ENCODE measurements around the gene GPSM1.

Gene GPSM1

GRCh38 chr9:136303066-136303824, 24.1 kb upstream of the GPSM1 start:
- Histone ChIP-seq H3K4me3 (ENCODE audit: low read length) (no peak overlapping the region), H3K4me2 (ENCODE audit: low read length) (no peak overlapping the region), H3K9ac (ENCODE audit: low read length) (no peak overlapping the region), H4K20me1 (ENCODE audit: insufficient read depth, low read length) (no peaks in the 10 kb centered on the region), H3K27me3 (ENCODE audit: low read depth, low read length) (peaks cover 9% of the 10 kb centered on the region), H3K36me3 (replicated peaks; ENCODE audit: low read depth, low read length) (no peaks in the 10 kb centered on the region), H3K27ac (ENCODE audit: low read length) (no peak overlapping the region), H3K4me1 (ENCODE audit: low read length) (peaks cover 10% of the 10 kb centered on the region), H2AFZ (ENCODE audit: low read depth, low read length) (no peak overlapping the region), H3K9me3 (ENCODE audit: insufficient read depth, low read length) (peaks cover 2% of the 10 kb centered on the region; the same call in 1 of the 2 replicates), H3K79me2 (ENCODE audit: low read length) (no peaks in the 10 kb centered on the region)
- no peak for TF ChIP-seq EZH2phosphoT487 (IDR thresholded peaks at IDR 0.05; ENCODE audit: low read depth)
- TF ChIP-seq, protein P1, sequence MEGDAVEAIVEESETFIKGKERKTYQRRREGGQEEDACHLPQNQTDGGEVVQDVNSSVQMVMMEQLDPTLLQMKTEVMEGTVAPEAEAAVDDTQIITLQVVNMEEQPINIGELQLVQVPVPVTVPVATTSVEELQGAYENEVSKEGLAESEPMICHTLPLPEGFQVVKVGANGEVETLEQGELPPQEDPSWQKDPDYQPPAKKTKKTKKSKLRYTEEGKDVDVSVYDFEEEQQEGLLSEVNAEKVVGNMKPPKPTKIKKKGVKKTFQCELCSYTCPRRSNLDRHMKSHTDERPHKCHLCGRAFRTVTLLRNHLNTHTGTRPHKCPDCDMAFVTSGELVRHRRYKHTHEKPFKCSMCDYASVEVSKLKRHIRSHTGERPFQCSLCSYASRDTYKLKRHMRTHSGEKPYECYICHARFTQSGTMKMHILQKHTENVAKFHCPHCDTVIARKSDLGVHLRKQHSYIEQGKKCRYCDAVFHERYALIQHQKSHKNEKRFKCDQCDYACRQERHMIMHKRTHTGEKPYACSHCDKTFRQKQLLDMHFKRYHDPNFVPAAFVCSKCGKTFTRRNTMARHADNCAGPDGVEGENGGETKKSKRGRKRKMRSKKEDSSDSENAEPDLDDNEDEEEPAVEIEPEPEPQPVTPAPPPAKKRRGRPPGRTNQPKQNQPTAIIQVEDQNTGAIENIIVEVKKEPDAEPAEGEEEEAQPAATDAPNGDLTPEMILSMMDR (IDR thresholded peaks at IDR 0.05; ENCODE audit: low read depth, low read length), result no peak

DNA sequence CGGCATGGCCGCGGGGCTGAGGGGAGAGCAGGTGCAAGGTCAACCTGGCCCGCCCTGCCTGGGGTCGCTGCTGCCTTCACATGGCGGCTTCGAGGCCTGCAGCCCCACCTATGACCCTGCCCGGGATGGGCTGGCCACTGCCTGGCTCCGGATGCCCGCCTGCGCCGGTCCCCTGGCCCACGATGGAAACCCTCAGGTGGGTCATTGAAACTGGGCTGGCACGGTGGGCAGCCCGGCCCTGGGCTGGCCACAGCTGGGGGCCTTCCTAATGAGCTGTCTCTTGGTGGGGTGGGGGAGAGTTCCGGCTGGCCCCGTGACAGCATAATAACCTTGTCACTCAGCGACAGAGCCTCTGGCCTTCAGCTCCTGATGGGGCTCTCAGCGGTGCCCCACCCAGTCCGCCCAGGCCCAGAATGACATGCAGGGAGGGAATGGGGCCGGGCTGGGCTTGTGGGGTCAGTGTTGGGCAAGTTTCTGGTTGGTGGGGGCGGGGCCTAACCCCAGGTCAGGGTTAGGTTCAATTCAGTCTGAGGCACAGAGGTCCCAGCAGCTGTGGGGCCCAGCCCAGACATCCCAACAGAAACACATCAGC, 23.4 kb upstream of the GPSM1 start, which contains the start of gene CCDC187:
Gene CCDC187, minus strand, starts transcription at position 270 of the 592 bp plus-strand sequence. Its CDS starts 264 bp downstream, at position 6.
- Histone ChIP-seq H3K9me3 (ENCODE audit: insufficient read depth, low read length) (peaks cover 7% of the 10 kb centered on the region; the same call in 1 of the 2 replicates), H3K4me1 (ENCODE audit: low read length) (peaks cover 10% of the 10 kb centered on the region), H3K4me2 (ENCODE audit: low read length) (no peak within 1 kb of the TSS), H3K79me2 (ENCODE audit: low read length) (no peaks in the 10 kb centered on the region), H3K9ac (ENCODE audit: low read length) (no peak within 1 kb of the TSS), H3K4me3 (ENCODE audit: low read length) (no peak within 1 kb of the TSS), H3K36me3 (replicated peaks; ENCODE audit: low read depth, low read length) (no peaks in the 10 kb centered on the region), H4K20me1 (ENCODE audit: insufficient read depth, low read length) (no peaks in the 10 kb centered on the region), H3K27ac (ENCODE audit: low read length) (no peak within 1 kb of the TSS), H3K27me3 (ENCODE audit: low read depth, low read length) (peaks cover 10% of the 10 kb centered on the region), H2AFZ (ENCODE audit: low read depth, low read length) (no peak within 1 kb of the TSS)
- TF ChIP-seq, protein P1 (IDR thresholded peaks at IDR 0.05; ENCODE audit: low read depth, low read length), result no peak
- TF ChIP-seq EZH2phosphoT487 (IDR thresholded peaks at IDR 0.05; ENCODE audit: low read depth), result no peak

GRCh38 chr9:136304456-136304855, 22.9 kb upstream of the GPSM1 start:
- Histone ChIP-seq H4K20me1 (ENCODE audit: insufficient read depth, low read length) (no peaks in the 10 kb centered on the region), H3K4me3 (ENCODE audit: low read length) (no peak overlapping the region), H3K9me3 (ENCODE audit: insufficient read depth, low read length) (peaks cover 7% of the 10 kb centered on the region; the same call in 1 of the 2 replicates), H3K27ac (ENCODE audit: low read length) (no peak overlapping the region), H3K36me3 (replicated peaks; ENCODE audit: low read depth, low read length) (no peaks in the 10 kb centered on the region), H3K4me2 (ENCODE audit: low read length) (no peak overlapping the region), H3K9ac (ENCODE audit: low read length) (no peak overlapping the region), H3K27me3 (ENCODE audit: low read depth, low read length) (peaks cover 10% of the 10 kb centered on the region), H2AFZ (ENCODE audit: low read depth, low read length) (no peak overlapping the region), H3K79me2 (ENCODE audit: low read length) (no peaks in the 10 kb centered on the region), H3K4me1 (ENCODE audit: low read length) (peaks cover 10% of the 10 kb centered on the region)
- no peak for TF ChIP-seq EZH2phosphoT487 (IDR thresholded peaks at IDR 0.05; ENCODE audit: low read depth)
- TF ChIP-seq, protein P1 (IDR thresholded peaks at IDR 0.05; ENCODE audit: low read depth, low read length), result no peak

DNA sequence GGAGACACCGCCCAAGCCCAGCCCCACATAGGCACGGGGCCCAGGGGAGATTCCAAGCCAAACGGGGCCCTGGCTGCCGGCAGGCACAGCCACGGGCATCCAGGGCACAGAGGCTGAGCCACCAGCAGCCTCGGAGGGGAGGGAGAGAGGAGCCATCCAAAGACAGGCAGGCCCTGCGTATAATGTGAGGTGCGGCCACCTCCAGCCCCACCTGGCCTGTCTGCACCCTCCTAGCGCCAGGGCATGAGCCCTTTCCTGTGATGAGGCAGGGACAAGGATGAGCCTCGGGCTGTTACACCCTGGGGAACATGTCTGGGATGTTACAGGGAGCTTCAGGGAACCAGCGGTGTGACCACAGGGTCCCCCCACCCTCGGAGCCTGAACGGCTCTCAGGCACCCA, 22.4 kb upstream of the GPSM1 start:
- H3K4me1 ChIP-seq (ENCODE audit: low read length), result peaks cover 10% of the 10 kb centered on the region
- H3K36me3 ChIP-seq (replicated peaks; ENCODE audit: low read depth, low read length), result no peaks in the 10 kb centered on the region
- H2AFZ ChIP-seq (ENCODE audit: low read depth, low read length), result no peak overlapping the region
- H3K9ac ChIP-seq (ENCODE audit: low read length), result no peak overlapping the region
- no peak for TF ChIP-seq EZH2phosphoT487 (IDR thresholded peaks at IDR 0.05; ENCODE audit: low read depth)
- TF ChIP-seq, protein P1 (IDR thresholded peaks at IDR 0.05; ENCODE audit: low read depth, low read length), result no peak
- no peaks in the 10 kb centered on the region for H3K79me2 ChIP-seq (ENCODE audit: low read length)
- no peak overlapping the region for H3K4me3 ChIP-seq (ENCODE audit: low read length)
- peaks cover 10% of the 10 kb centered on the region for H3K27me3 ChIP-seq (ENCODE audit: low read depth, low read length)
- H3K27ac ChIP-seq (ENCODE audit: low read length), result no peak overlapping the region
- no peak overlapping the region for H3K4me2 ChIP-seq (ENCODE audit: low read length)
- H4K20me1 ChIP-seq (ENCODE audit: insufficient read depth, low read length), result no peaks in the 10 kb centered on the region
- H3K9me3 ChIP-seq (ENCODE audit: insufficient read depth, low read length), result peaks cover 7% of the 10 kb centered on the region; the same call in 1 of the 2 replicates
